A204.1 (cell line): ENCODE measurements around the gene SLIT1.

ENCODE experiments used
- FAIRE-seq: peaks from 2 replicates; lab custom pipeline; 2012; peaks lifted over from hg19 to GRCh38; lab: Jason Lieb, UNC

SLIT1 gene

DNA sequence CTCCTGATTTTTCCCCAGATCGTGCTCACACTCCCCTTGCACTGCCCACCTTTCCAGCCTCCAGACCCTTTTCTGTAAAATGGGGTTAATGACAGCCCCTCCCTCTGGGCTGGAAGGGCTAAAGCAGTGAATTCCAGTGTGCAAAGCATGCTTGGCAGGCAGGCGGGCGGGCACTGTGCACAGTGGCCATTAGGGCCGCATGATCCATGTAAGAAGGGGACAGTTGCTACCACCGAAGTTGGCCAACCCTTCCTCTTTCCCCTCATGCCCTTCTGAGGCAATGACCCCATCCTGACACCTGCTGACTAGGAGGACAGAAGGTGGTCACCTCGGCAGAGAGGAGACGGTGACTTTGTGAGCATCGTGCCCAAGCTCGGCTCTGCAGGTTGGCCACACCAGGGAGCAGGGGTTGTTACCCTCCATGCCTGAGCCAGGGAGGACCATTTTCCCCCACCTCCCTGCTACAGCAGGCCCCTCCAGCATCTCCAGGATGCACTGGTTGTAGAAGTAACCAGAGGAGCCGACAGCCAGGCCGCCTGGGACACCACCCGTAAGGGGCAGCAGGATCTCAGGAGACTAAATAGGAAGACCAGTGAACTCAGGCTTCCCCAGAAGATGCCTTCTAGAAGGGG, 166.4 kb downstream of the SLIT1 start:
- no peak for FAIRE-seq

DNA sequence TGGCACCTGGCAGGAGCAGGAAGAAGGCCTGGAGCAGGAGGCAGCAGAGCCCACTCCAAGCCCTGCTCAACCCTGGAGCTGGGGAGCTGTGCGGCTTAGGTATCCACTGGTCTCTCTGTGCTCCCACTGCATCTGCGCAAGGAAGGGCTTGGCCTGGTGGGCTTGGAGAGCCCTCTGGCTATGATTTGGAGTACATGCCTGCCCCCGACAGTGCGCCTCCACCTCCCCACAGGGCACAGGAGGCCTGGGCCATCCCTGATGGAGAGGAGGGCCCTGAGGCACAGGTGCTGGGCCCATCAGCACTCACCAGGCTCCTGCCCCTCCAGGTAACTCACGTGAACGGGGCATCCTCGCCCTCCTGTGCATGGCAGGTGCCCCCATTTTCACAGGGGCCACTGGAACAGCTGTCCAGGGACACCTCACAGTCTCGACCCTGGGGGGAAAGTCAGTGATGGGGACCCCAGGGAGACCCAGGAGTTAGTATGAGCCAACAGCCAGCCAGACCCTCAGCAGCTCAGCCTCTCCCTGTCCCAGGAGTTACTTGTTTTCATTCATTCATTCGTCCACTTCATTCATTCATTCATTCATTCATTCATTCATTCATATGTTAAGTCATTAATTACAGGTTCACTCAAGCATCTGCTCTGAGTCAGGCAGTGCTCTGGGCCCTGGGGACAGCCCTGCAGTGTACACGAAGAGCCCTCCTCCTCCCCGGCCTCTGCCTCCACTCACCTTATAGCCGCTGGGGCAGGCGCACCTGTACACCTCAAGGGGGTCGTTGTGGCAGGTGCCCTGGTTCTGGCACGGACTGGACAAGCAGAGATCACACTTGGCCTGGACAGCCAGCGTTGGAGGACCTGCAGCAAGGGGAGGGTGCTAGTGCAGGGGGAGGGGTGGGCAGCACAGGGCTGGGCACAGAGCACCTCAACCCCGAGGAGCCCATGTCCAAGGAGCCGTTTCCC, 167.2 kb downstream of the SLIT1 start:
- no peak for FAIRE-seq

DNA sequence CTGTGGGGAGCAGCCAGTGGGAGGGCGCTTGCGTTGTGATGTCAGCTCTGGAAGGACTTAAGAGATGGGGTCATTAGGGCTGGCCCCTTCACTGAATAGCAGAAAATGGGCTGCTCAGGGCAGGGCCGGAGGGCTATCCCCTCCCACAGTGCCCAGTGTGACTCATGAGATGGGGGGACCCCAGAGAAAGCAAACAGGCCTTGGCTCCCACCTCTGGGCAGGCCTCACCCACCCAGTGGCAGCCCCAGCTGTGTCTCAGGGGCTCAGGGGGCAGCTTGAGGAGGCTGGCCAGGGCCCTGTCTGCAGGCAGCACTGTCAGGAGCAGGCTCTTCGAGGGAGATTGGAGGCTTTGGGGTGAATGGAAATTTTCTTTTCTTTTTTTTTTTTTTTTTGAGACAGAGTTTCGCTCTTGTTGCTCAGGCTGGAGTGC, 168.3 kb downstream of the SLIT1 start:
- FAIRE-seq = no peak

DNA sequence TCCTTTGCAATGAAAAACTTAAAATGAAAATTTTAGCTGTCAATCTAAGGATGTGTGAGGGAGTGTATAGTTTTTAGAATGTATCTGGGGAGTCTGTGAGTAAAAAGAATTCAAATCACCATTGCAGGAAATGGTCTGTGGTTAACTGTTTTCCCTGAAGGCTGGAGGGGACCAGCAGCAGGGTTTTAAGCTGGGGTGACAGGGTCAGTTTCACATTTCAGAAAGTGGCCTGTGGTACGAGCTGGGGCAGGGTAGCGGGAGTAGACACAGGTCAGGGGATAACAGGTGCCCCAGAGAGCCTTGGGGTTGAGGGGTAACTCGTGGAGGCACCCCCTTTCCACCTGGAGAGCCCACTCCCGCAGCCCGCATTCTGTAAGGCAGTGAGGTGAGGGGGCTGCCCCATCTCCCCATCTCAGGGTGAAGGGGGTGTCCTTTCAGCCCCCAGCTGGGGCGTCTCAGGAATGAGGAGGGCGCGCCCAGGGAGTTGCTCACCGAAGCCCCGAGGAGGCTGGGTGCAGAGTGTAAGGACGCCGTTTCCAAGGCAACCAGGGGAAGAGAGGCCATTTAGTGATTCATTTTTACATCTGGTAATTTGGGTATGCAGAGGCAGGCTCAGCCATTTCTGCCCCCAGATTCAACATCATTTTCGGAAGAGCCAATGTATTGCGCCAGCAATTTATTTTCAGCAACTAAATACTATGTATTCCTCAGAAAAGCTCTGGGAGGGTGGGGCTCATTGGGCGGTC, 168.9 kb downstream of the SLIT1 start:
- FAIRE-seq = no peak

DNA sequence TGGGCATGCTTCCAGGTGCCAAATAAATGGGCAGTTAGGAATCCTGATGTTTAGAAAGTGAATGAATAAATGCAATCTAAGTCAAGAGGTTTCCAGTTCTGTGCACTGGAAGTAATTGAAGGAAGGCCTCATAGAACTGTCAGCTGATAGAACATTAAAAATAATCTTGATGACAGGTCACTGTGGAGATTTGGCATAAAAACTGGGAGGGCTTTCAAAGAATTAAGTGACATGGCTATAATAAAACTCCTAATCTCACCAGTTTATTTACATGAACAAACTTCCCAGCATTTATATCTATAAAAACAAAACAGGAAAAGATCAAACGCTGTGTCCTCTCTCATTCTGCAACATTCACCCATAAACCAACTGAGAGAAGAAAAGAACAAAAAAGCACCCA, 170.5 kb downstream of the SLIT1 start:
- no peak for FAIRE-seq

DNA sequence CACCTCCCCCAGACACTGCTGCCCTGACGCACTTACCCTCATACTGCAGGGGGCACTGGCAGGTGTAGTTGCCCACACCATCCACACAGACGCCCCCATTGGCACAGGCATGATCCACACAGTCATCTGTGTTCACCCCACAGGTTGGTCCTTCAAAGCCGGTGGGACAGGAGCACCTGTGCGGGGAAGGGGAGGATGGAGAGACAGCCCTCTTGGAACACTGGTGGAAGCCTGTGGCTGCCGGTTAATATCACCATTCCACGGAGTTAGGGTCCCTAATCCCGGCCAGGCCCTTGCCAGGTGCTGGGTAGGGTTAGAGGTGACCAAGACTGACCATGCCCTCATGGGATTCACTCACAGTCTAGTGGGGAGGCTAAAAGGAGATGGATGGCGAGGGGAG, 171.8 kb downstream of the SLIT1 start:
- no peak for FAIRE-seq

DNA sequence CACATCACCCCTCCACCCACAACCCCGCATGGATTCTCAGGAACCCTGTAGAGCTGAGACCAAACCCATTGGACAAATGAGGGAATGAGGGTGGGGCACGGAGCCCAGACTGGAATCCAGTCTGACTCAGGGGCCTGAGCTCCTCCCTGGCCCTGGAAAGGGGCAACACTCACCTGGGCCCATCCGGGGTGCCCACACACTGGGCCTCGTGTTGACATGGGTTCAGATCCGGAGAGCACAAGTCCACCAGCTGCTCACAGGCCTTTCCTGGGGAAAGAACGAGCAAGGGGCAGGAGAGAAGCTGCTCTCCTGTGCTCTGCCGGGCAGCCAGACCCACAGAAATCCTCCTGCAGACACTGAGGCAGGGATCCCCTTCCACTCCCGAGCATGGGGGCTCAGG, 172.2 kb downstream of the SLIT1 start:
- FAIRE-seq = no peak

DNA sequence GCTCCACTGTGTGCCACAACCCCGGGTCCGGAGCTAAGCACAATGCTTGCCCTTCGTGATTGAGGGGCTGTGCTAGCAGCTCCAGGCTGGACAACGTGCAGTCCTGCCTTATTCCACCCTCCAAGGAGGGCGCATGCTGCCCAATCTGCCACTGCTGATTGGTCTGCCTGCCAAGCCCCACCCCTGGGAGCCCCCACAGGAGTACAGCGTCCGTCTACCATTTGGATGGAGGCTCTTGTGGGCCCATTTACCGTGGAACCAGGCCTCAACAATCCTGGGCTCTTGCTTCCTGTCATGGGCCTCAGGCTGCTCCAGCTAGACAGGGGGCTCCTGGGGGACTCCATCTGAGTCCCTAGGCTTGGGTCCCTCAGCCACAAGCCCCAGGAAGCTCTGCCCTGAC, 173.3 kb downstream of the SLIT1 start:
- no peak for FAIRE-seq

DNA sequence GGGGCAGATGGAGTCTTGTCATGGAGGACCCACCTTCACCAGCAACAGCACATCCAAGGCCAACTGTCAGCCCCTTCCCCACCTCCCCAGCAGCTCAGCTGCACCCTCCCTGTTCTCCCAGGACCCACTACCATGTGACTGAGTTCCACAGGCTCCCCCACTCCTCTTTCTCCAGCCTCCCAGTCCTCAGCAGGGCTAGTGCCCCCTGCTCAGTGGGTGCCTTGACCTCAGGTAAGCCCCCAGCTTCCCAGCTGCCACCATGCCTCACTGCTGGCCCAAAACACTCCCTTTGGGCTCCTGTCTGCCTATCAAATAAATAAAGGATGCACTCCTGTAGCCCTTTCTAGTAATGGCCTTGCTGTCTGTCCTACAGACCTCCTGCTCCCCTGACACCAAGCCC, 174.4 kb downstream of the SLIT1 start:
- FAIRE-seq = no peak

DNA sequence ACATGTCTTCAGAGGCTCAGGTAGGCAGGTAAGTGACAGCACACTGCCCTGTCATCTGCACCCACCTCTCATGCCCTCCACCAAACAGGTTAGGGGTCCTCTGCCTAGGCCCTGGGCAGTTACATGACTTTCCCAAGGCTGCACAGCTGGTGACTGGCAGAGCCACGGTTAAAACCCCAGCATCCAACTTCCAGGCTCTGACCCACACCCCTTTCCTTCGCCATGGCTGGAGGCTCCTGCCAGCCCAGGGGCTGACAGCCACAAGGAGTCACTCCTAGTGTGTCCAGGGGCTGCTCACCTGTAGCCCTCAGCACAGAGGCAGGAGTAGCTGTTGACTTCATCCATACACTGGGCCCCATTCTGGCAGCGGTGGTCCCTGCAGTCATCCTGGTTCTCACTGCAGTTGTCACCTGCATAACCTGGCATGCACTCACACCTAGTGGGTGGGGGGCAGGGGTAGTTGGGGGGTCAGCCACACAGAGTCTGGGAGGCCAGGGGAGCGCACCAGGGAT, 175.0 kb downstream of the SLIT1 start:
- no peak for FAIRE-seq

DNA sequence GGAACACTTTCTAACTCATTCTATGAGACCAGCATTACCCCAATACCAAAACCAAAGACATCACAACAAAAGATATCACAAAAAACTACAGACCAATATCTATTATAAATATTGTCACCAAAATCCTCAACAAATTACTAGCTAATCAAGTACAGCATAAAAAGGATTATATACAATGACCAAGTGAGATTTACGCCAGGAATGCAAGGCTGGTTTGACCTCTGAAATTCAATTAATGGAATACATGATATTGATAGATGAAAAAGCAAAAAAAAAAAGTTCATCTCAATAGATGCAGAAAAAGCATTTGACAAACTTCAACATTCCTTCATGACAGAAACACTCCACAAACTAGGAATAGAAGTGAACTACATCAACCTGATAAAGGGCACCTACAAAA, 178.3 kb downstream of the SLIT1 start:
- no peak for FAIRE-seq

DNA sequence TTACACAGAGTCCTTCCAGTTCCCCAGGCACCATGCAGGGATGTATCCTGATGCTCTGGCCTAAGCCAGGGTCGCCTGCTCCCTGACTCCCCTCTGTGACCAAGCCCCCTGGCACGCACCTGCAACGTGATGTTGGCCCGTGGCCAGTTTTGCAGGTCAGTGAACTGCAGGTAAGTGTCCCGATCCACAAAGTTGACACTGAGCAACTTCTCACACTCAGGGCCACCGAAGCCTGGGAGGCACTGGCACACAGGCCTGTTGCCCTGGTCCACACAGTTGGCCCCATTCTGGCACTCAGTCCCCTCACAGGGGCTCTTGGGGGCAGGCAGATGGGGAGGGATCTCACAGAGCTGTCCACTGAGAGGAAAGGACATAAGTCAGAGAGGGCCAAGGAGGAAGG, 179.4 kb downstream of the SLIT1 start:
- FAIRE-seq = no peak

DNA sequence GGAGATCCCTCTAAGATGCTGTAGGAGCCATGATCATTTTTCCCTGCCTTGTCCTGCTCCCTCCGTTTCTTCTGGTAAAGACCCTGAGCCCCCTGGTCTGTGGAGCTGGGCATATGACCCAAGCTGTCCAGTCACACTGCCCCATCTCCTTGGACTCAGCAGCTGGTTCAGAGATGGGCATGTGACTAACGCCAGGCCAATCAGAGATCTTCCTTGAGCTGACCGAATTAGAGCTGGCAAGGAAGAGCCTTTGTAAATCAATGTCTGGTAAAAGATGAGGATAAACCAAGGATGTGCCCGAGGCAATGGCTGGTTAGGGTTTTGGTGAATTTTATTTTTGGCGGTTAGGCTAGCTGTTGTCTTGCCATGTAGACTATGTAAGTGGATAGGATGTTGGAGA, 180.4 kb downstream of the SLIT1 start:
- FAIRE-seq = no peak

DNA sequence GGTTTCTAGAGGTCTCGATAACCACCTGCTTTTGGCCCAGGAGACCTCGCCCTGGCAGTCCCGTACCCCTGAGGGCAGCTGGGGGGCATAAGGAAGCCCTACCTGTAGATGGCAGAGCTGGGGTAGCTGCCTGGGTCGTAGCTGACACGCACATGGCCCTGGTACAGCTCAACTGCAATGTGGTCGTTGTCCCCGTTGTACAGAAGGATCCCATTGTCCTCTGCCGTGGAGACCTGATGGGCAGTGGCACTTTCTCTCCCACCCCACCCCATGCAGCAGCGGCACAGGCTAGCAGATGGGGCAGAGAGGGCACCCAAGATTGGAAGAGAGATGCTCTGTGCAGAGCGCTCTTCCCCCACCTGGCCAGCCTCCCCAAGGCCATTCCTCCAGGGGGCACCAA, 181.2 kb downstream of the SLIT1 start:
- no peak for FAIRE-seq

DNA sequence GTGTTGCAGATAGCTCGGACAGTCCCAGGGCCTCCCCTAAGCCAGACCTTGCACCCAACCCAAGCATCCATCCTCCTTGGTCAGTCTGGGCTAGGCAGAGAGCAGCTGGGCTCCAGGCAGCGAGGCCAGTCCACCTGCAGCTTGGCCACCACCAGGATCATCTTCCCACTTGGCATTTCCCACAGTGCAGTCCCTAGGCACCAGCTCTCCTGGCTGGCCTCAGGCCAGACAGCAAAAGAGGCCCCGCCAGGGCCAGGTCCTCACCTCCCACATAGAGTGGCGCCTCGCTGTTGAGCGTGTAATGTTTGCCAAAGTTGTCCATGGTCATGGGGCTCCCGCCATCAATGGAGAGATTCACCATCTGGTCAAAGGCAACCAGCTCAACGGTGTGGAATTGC, 182.0 kb downstream of the SLIT1 start:
- FAIRE-seq = no peak

DNA sequence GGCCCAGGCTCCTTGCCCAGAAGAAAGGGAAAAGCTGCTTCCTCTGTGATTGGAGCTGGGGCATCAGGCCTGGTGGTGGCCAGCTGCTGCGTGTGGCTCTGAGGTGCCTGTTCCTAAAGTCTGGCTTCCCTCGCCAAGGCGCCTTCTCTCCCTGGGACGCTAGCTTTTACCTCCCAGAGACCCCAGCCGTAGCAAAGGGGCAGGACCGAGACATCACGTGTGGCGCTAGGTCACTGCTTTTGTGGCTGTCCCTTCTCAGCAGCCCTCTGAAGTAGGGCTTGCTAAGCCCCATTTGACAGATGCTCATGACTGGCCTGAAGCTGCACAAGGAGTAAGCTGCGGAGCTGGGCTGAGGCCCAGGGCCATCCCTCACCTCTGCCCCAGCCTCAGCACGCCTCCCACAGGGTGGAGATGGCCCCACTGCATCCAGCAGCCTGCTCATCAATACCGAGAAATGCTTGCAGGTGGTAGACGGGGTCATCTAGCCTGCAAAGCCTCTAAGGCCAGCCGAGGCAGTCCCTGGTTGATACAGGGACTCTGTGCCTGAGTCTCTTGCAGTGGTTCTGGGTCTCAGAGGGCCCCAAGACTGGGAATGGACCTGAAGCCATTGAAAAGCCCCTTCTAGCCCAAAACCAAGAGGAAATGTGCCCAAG, 182.5 kb downstream of the SLIT1 start:
- FAIRE-seq = no peak

DNA sequence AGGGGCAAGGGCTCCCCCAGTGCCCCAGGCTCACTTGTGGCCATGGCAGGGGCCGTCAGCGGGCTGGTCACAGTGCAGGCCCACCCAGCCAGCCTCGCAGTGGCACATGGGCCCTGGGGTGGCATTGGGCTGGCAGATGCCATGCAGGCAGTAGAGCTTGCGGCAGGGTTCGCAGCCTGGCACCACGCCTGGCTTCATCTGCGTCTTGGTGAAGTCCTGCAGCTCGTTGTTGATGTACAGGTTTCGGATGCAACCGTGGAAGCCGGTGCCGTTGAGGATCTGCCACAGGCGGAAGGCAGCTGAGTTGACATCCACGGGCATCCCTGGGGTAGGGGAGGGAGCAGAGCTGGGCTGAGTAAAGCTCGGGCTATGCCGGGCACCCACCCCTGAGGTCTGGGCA, 183.1 kb downstream of the SLIT1 start:
- FAIRE-seq = no peak

DNA sequence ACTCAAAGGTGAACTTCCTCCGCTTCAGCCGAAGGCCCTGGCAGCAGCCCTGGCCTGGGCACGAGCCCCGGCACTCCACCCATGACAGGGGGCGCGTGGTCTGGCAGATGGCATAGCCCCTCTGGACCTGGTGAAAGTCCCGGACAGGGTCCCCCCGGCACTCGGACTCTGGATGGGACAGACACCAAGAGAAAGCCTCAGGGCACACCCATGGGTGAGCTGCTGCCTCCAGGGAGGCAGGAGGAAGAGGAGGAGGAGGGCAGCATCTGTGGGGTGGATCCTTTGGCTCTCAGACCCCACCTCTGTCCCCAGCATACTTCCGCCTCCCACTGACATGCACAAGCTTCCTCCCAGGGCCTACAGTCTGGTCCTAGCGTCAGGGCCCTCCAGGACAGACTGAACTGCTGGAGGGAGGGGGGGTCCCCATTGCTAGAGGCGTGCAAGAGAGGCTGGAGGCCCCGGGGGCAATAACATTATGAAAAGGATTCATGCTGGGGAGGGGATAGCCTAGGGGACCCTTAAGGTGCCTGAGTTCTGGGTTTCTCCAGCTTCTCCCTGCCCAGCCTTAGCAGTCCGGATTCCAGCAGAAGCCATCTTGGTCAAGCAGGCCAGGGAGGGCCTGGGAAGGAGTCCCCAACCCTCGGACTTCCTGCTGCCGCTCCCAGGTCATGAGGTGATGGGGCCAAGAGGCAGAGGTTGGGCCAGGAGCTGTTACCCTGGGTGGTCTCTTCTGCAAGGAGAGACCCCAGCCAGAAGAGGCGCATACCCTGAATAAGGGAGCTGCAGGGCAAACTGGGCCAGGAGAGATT, 184.4 kb downstream of the SLIT1 start:
- FAIRE-seq = no peak

DNA sequence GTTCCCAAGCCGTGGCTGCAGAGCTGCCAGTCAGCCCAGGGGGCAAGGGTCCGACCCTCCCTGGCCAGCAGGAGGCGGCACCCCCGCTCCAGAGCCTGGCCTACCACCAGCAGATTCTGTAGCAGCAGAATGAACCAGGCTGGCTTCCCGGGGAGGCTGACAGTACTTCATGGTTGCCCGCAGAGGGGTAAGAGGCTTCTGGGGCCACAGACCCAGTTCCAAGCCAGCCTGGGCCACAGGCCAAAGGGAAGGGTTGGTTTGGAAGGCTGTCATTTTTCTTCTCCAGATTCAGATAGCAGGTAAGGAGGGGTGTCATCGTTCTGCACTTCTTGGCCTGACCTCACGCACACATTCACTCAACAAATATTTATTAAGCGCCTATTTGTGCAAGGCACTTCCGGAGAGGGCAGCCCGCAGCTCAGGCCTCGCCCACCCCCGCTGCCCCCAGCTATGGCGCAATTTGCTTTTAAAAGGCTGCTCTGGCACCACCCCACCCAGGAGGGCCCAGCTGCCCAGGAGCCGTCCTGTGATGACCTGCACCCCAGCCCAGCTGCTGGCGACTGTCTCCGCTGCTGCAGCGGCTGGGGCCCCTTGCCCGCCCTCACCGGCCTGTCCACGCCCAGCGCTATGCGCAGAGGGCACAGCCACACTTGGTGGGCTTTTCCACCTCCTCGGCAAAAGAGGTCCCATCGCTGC, 185.1 kb downstream of the SLIT1 start:
- FAIRE-seq = no peak

DNA sequence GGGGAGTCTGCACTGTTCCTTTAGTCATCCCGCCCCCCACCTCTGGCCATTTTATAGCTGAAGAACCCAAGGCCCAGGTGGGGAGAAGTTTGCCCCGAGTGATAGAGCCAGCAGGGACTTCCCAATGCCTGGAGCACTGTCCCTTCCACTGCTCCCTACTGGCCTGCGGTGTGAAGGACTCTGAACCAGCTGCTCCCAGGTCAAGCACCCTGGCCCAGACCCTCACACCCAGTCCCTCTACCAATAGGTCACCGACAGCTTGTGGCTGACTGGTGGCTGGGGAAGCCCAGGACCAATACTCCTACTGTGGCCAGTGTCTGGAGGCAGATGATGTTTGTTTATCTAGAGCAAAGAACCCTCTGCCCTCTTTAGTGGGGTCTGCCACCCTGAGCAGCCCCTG, 185.8 kb downstream of the SLIT1 start:
- FAIRE-seq = no peak

DNA sequence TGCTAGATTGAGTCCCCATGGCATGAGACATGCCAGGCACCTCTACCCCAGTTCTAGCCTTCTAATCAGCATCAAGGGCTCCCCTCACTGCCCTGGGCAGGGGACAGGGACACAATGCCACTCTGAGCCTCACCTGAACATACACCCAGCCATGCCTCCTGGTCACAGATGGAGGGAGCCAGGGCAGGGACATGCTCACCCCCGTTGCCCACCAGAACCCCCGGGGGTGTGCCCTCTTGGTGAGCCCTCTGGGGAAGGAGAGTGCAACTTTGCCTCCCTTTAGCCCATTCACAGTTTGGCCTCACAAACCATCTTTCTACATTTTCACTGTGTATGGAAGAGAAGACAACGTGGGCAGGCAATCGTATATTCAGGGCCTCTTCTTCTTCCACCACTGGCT, 186.4 kb downstream of the SLIT1 start:
- FAIRE-seq = no peak
